GM12875 (cell line): ENCODE results near the gene SSBP3.
"Not testable (repeated sequence)": the region's sequence is repeated elsewhere in the genome, so short reads cannot be mapped to it uniquely, and the experiment has no call there.

Experiments used
- H3K4me3 ChIP-seq: one replicate; pipeline ENCODE4 v1.5.1; 2011; ENCODE audit warnings: low read depth, low read length, control low read depth
- CTCF ChIP-seq: IDR thresholded peaks from 2 replicates; pipeline ENCODE4 v1.5.1; 2011; ENCODE audit warnings: low read depth, mild to moderate bottlenecking, control low read depth, inconsistent platforms, low read length, moderate library complexity, borderline replicate concordance; ENCODE audit not compliant: insufficient read depth

The SSBP3 gene

GRCh38 chr1:54437783-54438182, 31.6 kb upstream of the SSBP3 start:
- TF ChIP-seq CTCF: no peak
- H3K4me3 ChIP-seq: no peak overlapping the region

GRCh38 chr1:54436826-54437225, 30.6 kb upstream of the SSBP3 start:
- TF ChIP-seq CTCF: no peak
- H3K4me3 ChIP-seq: no peak overlapping the region

GRCh38 chr1:54429838-54430237, 23.6 kb upstream of the SSBP3 start:
- no peak for TF ChIP-seq CTCF
- no peak overlapping the region for H3K4me3 ChIP-seq

- no peak overlapping the region for H3K4me3 ChIP-seq
- TF ChIP-seq CTCF: no peak
These were observed 22.8 kb upstream of the SSBP3 start for GRCh38 chr1:54428837-54429518.

- no peak overlapping the region for H3K4me3 ChIP-seq
- peak; percentile 12; the same call in 1 of the 2 replicates for TF ChIP-seq CTCF
These were observed 19.0 kb upstream of the SSBP3 start for GRCh38 chr1:54425152-54425584.

- H3K4me3 ChIP-seq: no peak overlapping the region
- TF ChIP-seq CTCF: no peak
These were observed 18.2 kb upstream of the SSBP3 start for GRCh38 chr1:54424398-54424797.

- no peak for TF ChIP-seq CTCF
- no peak overlapping the region for H3K4me3 ChIP-seq
These were observed 14.9 kb upstream of the SSBP3 start for GRCh38 chr1:54421101-54421504.

GRCh38 chr1:54418598-54418997, 12.4 kb upstream of the SSBP3 start:
- not testable (repeated sequence) for H3K4me3 ChIP-seq
